GM19452 (cell line): ENCODE results near the gene CC2D2A.

Experiments used
- ATAC-seq: cut with Tn5 transposase; IDR thresholded peaks from one replicate; pipeline ENCODE4 v1.9.1; 2021; ENCODE audit not compliant: unreplicated experiment

Gene CC2D2A

DNA sequence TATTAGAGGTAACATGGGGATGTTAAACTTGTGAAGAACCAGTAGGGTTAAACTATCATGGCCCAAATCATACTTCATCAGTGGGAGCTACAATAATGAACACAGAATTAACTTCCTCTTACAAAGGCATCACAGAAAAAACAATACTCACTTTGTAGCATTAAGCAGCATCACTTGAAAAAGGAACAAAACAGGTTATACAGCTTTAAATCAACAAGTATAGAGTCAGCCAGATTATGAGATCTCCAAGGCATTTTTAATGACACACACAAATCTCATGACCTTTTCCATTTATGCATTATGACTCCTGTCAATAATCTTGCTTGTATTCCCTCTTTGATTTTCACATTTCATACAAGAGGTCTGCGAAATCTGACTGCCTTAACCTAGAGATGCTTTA is 167.1 kb downstream of the CC2D2A start:
- ATAC-seq: no peak

DNA sequence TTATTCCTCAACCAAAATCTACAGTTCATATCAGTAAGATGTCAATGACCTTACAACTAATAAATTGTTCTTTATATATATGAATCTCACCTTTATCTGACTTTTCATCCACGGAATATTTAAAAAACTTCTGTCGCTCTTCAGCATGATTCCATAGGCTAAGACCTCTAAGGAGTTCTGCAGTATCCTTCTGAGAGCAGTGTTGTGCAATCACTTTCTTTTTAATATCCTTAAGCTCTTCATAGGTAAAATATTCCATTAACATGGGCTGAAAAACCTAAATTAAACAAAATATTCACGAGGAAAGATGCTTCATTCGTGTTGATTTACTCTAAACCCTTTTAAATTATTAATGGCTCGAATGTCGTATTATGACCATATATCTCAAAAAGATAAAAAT is 168.7 kb downstream of the CC2D2A start:
- no peak for ATAC-seq

- peak; percentile 47 for ATAC-seq
Measured at GRCh38 chr4:15648600-15648999, 178.9 kb downstream of the CC2D2A start.

DNA sequence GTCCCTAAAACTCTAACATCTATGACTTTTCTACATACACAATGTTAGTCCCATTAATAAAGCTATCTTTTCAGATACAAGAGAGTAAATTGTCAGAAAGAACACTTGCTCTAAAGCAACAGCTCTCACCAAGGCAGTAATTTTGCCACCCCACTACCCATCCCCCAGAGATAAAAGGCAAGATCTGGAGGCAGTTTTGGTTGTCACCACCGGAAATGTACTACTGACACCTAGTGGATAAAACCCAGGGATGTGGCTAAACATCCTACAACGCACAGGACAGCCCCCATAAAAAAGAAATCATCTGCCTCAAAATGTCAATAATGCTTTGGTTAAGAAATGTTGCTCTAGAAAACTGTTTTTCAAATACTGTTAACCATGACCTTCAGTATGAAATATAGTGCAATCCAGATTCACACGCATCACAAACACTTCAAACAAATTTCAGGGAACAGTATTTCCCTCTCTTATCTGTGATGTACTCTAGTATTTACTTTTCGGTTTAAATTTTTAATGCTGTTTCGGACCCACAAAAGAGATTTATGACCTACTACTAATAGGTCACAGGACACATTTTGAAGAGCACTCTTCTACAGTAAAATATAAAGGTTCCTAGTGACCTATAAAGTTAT is 180.3 kb downstream of the CC2D2A start:
- peak; percentile 44 for ATAC-seq
